ENCODE measurements around the gene AGAP3. TPM values are rescaled to one million over a fixed set of nuclear protein-coding genes. Genes with fewer than 3 reads are reported as not detected.

Gene AGAP3
- total and polyA plus RNA-seq, 4 donors = 3.9 to 27.0 (median 17.6) TPM

DNA sequence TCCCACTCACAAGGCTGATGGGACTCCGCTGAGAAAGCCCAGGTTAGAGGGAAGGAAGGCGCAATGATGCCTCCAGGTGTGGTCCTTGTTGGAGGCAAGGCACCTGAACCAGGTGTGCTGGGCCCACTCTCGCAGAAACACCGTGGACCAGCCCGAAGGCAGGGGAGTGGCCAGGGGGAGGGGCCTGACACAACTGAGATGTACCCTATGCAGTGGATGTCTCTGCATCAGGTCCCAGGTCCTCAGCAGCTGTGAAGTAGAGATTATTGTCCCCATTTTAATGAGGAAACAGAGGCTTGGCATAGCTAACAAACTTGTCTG, 49.2 kb downstream of the AGAP3 start (continued):
- no peak for TF ChIP-seq MAX (IDR thresholded peaks at IDR 0.05)
- no peak for TF ChIP-seq FOXA1 (IDR thresholded peaks at IDR 0.05)
- TF ChIP-seq FOXA2 (IDR thresholded peaks at IDR 0.05) = no peak

DNA sequence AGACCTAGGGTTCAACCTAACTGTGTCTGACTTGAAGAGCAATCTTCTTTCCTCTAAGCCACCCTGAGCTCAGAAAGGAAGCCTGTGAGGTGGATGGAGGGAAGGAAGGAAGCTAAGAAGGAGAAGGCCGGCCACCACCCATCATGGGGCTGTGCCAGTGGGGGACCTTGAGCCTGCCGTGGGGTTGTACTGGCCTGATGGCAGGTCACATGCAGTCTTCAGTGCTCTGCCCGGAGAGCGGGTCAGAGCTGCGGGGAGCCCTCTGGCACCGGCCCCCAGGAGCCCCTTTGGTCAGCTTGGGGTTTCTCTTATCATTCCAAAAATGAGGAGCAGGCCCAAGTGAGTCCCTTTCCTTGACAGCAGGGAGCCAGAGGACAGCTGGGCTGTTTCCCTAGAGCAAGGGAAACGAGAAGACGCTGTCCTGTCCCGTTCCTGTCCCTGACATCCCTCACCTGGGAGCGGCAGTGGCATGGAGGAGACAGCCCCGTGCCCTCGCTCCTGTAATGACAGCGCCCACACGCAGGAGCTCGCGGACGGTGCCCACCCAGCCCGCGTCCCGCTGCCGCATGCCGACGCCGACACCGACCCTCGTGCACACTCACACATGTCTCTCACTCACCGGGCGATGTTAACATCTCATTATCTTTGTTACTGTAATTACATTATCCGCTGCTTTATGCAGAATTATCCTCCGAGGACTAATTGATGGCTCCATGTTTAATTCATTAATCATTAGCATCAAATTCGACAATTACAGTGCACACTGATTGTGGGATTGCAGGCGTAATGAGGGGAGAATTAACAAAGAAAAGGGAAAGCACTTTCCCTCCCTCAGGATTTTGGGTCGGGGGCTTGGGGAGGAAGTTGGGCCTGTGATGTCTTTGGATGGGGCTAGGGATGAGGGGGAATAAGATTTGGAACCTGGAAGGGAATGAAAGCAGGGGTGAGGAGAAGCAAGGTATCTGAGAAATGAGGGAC, 49.9 kb downstream of the AGAP3 start:
- H3K9ac ChIP-seq (ENCODE audit: low read depth in 1 of 2, low read length in 2 of 2) = no peak overlapping the region
- H3K4me3 ChIP-seq (ENCODE audit: low read depth in 1 of 3, low read length in 3 of 3) = no peak overlapping the region
- DNase-seq (ENCODE audit: low spot score) = no peak
- no peaks in the 10 kb centered on the region for H3K4me1 ChIP-seq (ENCODE audit: control insufficient read depth in 4 of 4, insufficient read depth in 4 of 4, low read length in 3 of 4)
- no peak for TF ChIP-seq RAD21 (IDR thresholded peaks at IDR 0.05)
- TF ChIP-seq CTCF (IDR thresholded peaks at IDR 0.05; ENCODE audit: low read depth, low read length, missing input control) = no peak
- TF ChIP-seq GABPA (IDR thresholded peaks at IDR 0.05 in 1 of 2, conservative IDR thresholded peaks at IDR 0.05 in 1 of 2) = no peak
- TF ChIP-seq FOXA1 (IDR thresholded peaks at IDR 0.05) = no peak
- TF ChIP-seq NR2F2 (IDR thresholded peaks at IDR 0.05) = no peak
- no peak for TF ChIP-seq JUND (IDR thresholded peaks at IDR 0.05)
- TF ChIP-seq YY1 (IDR thresholded peaks at IDR 0.05) = no peak
- TF ChIP-seq, protein P1, sequence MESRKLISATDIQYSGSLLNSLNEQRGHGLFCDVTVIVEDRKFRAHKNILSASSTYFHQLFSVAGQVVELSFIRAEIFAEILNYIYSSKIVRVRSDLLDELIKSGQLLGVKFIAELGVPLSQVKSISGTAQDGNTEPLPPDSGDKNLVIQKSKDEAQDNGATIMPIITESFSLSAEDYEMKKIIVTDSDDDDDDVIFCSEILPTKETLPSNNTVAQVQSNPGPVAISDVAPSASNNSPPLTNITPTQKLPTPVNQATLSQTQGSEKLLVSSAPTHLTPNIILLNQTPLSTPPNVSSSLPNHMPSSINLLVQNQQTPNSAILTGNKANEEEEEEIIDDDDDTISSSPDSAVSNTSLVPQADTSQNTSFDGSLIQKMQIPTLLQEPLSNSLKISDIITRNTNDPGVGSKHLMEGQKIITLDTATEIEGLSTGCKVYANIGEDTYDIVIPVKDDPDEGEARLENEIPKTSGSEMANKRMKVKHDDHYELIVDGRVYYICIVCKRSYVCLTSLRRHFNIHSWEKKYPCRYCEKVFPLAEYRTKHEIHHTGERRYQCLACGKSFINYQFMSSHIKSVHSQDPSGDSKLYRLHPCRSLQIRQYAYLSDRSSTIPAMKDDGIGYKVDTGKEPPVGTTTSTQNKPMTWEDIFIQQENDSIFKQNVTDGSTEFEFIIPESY (IDR thresholded peaks at IDR 0.05) = no peak
- no peak for TF ChIP-seq ATF3 (IDR thresholded peaks at IDR 0.05)
- TF ChIP-seq HNF4G (IDR thresholded peaks at IDR 0.05) = no peak
- no peak for TF ChIP-seq FOXA2 (IDR thresholded peaks at IDR 0.05)
- no peak for TF ChIP-seq HNF4A (conservative IDR thresholded peaks at IDR 0.05)
- TF ChIP-seq REST (IDR thresholded peaks at IDR 0.05) = no peak
- TF ChIP-seq MAX (IDR thresholded peaks at IDR 0.05) = no peak
- no peaks in the 10 kb centered on the region for H3K27me3 ChIP-seq (ENCODE audit: control insufficient read depth in 4 of 4, insufficient read depth in 4 of 4, low read length in 3 of 4)
- peaks cover 21 to 70% (median 26%) of the 10 kb centered on the region in 4 donors for H3K36me3 ChIP-seq (ENCODE audit: control insufficient read depth in 4 of 4, insufficient read depth in 3 of 4, low read depth in 1 of 4, low read length in 3 of 4)
- no peak overlapping the region for H3K27ac ChIP-seq (ENCODE audit: low read depth in 1 of 2, low read length in 2 of 2)
- 96% methylated on average over 33 of the region's 33 CpGs for WGBS
- H3K9me3 ChIP-seq (ENCODE audit: control insufficient read depth in 4 of 4, low read length in 3 of 4) = no peaks in the 10 kb centered on the region
